Activated CD4-positive, alpha-beta T cell treated with anti-CD3 and anti-CD28 coated beads for 48 hours (primary cell): Measurements from ENCODE around the gene PPP1R15A.
"Not testable (repeated sequence)": the region's sequence is repeated elsewhere in the genome, so short reads cannot be mapped to it uniquely, and the experiment has no call there.

Experiments used
- DNase-seq: peaks from one replicate; pipeline ENCODE4 v3.0.0-alpha.2; 2020

PPP1R15A gene

GRCh38 chr19:48872182-48872883 is at the start of gene PPP1R15A:
PPP1R15A (plus strand) TSS chr19:48872421; CDS start chr19:48873234, 813 bp downstream.
- peak; percentile 99 for DNase-seq

DNA sequence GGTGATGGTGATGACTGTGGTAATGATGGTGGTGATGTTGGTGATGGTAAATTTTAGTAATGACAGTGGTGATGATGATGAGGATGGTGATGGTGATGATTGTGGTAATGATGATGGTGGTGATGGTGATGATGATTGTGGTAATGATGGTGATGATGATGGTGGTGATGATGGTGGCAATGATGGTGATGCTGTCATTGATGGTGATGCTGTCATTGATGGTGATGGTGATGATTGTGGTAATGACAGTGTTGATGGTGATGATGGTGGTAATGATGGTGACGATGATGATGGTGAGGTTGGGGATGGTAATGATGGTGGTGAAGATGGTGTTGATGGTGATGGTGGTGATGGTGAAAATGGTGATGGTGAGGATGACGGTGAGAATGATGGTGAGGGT is 49.7 kb upstream of the PPP1R15A start:
- DNase-seq, result no peak

- peak; percentile 7 for DNase-seq
Observed at GRCh38 chr19:48826606-48827020, 45.6 kb upstream of the PPP1R15A start.

- DNase-seq, result no peak
Observed at GRCh38 chr19:48830088-48830487, 42.1 kb upstream of the PPP1R15A start.

- no peak for DNase-seq
Observed at GRCh38 chr19:48830965-48831364, 41.3 kb upstream of the PPP1R15A start.

DNA sequence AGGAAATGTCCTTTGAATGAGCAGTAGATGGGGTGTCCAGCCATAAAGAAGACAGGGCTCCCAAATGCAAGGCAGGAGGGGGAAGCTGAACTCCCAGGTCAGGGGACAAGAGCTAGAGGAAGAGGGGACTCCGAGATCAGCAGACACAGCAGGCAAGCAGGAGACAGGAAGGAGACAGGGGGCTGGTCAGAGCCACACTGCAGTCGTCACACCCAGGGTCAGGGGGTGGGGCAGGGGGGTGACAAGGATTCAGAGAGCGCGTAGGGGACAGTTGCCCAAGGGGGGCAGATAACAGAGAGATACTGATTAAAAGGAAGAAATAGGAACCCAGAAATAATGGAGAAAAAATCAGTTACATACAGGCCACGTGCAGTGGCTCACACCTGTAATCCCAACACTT is 39.2 kb upstream of the PPP1R15A start:
- no peak for DNase-seq

GRCh38 chr19:48833977-48834376 is 38.2 kb upstream of the PPP1R15A start:
- DNase-seq, result no peak

- peak; percentile 97 for DNase-seq
Observed at GRCh38 chr19:48835734-48836088, 36.5 kb upstream of the PPP1R15A start.

DNA sequence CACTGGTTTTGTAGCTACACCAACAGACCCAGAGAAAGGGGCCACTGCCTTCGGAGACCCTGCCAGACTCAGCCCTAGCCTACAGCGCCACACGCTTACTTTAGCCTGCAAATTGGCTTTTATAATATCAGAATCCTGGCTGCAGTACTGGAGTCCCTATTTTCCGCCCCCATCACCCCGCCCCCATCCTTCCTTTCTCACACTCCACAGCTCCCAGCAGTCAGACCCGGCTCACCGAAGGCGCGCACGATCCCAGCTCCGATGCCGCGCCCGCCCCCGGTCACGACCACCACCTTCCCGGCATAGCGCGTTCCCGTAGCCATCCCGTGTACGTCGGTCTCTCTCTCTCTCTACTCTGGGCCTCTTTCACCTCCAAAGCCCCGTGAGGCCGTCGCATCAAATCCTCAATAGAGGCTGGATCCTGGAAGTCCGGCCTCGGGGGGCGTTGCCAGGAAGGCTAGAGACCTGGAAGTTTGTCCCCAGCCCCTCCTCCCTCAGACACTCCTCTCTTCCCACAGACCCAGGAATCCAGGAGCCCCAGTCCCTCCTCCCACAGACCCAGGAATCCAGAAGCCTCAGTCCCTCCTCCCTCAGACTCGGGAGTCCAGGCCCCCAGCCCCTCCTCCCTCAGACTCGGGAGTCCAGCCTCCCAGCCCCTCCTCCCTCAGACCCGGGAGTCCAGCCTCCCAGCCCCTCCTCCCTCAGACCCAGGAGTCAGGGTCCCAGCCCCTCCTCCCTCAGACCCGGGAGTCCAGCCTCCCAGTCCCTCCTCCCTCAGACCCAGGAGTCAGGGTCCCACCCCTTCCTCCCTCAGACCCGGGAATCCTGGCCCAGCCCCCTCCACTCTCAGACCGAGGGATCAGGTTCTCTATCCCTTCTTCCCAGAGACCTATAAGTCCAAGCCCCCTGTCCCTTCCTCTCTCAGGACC is 35.9 kb upstream of the PPP1R15A start, which contains the start of gene HSD17B14:
TSS of gene HSD17B14 (minus strand) at position 403 of the 929 bp plus-strand sequence. CDS start at position 323, 80 bp downstream.
- no peak for DNase-seq

- peak; percentile 84 for DNase-seq
Observed at GRCh38 chr19:48837051-48837524, 35.1 kb upstream of the PPP1R15A start.

DNA sequence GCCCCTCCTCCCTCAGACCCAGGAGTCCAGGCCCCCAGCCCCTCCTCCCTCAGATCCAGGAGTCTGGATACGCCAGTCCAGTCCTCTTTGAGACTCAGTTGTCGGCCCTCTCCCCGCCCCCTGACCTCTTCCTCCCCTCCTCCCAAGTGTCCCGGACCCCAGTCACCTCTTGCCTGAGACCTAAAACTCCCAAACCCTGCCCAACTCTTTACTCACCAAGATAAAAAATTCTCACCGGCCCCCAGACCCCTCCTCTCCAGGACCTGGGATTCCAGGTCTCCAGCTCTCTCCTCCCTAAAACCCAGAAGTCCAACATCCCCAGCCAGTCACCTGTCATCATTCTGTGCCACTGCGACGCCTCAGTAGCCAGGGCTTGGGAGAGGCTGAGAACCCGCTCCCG is 34.5 kb upstream of the PPP1R15A start:
- no peak for DNase-seq

GRCh38 chr19:48841047-48841446 is 31.2 kb upstream of the PPP1R15A start:
- DNase-seq, result no peak

- no peak for DNase-seq
Observed at GRCh38 chr19:48841571-48841970, 30.6 kb upstream of the PPP1R15A start.

- peak; percentile 51 for DNase-seq
Observed at GRCh38 chr19:48842789-48843162, 29.4 kb upstream of the PPP1R15A start.

DNA sequence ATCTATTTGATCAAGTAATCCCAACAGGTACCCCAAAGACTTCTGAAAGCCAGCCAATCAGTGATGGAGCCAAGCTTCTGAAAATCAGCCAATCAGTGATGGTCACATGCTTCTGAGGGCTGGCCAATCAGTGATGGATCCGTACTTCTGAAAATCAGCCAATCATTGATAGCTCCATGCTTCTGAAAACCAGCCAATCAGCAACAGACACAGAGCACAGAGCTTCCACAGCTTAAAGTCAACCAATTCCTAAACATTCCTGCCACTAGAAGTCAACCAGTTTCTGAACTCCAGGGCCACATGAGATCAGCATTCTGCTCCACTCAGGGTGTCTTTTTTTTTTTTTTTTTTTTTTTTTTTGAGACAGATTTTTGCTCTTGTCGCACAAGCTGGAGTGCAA is 27.7 kb upstream of the PPP1R15A start:
- DNase-seq, result peak; percentile 24

- DNase-seq, result no peak
Observed at GRCh38 chr19:48845384-48845783, 26.8 kb upstream of the PPP1R15A start.

DNA sequence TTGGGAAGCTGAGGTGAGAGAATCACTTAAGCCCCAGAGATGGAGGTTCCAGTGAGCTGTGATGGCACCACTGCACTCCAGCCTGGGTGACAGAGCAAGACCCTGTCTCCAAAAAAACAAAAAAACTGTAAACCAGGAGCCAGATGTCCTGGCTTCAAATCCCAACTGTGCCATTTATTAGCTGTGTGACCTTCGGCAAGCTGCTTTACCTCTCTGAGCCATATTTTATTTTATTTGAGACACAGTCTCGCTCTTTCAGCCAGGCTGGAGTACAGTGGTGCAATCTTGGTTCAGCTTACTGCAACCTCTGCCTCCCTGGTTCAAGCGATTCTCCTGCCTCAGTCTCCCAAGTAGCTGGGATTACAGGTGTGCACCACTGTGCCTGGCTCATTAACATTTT is 25.6 kb upstream of the PPP1R15A start:
- not testable (repeated sequence) for DNase-seq

GRCh38 chr19:48852292-48852691 is 19.9 kb upstream of the PPP1R15A start:
- DNase-seq, result no peak

GRCh38 chr19:48853483-48853882 is 18.7 kb upstream of the PPP1R15A start:
- DNase-seq, result no peak

- no peak for DNase-seq
Observed at GRCh38 chr19:48854103-48854502, 18.1 kb upstream of the PPP1R15A start.

GRCh38 chr19:48856921-48857320 is 15.3 kb upstream of the PPP1R15A start:
- DNase-seq, result no peak

GRCh38 chr19:48858984-48859710 is 13.1 kb upstream of the PPP1R15A start:
- DNase-seq, result peak; percentile 89
